ENCODE data around the gene RARA. TPM values are rescaled to one million over a fixed set of nuclear protein-coding genes. Genes with fewer than 3 reads are reported as not detected.

RARA gene
- total and polyA plus RNA-seq, 2 donors (not counting 1 experiment from before 2014, with no cell fraction given), result 7.0 to 7.8 TPM

- Histone ChIP-seq H4K20me1 (ENCODE audit: control insufficient read depth, extremely low read depth, insufficient read depth, low read length) (no peaks in the 10 kb centered on the region), H3K36me3 (ENCODE audit: control insufficient read depth, insufficient read depth, low read length) (peaks cover 20% of the 10 kb centered on the region), H3K79me2 (ENCODE audit: control insufficient read depth, insufficient read depth, low read length) (peaks cover 32% of the 10 kb centered on the region), H2AFZ (ENCODE audit: low read length) (no peak overlapping the region), H3K4me1 (ENCODE audit: control insufficient read depth, extremely low read depth, insufficient read depth, low read length) (peaks cover 57% of the 10 kb centered on the region), H3K4me3 (replicated peaks in 1 of 4; ENCODE audit: control extremely low read depth in 1 of 4, insufficient read depth in 1 of 4, low read depth in 3 of 4, low read length in 4 of 4) (no peak overlapping the region), H3K27me3 (ENCODE audit: control insufficient read depth, insufficient read depth, low read length) (no peaks in the 10 kb centered on the region), H3K27ac (ENCODE audit: insufficient read depth, low read length) (no peak overlapping the region), H3K9me3 (ENCODE audit: control insufficient read depth, insufficient read depth, low read depth, low read length) (no peaks in the 10 kb centered on the region), H3K9ac (ENCODE audit: insufficient read depth, low read length) (no peak overlapping the region), H3K4me2 (ENCODE audit: extremely low read depth, insufficient read depth, low read length) (no peak overlapping the region)
- no peak for DNase-seq (ENCODE audit: low read depth in 2 of 2)
- TF ChIP-seq CTCF (conservative IDR thresholded peaks at IDR 0.05 in 1 of 2, IDR thresholded peaks at IDR 0.05 in 1 of 2; ENCODE audit: low read depth in 1 of 2, low read length in 2 of 2) (no peak), EZH2 (IDR thresholded peaks at IDR 0.05; ENCODE audit: low read length, missing control alignments) (no peak)
Measured at GRCh38 chr17:40348136-40348504, 39.1 kb downstream of the RARA start.

GRCh38 chr17:40348562-40349476 is 39.8 kb downstream of the RARA start:
- H3K27me3 ChIP-seq (ENCODE audit: control insufficient read depth, insufficient read depth, low read length), result no peaks in the 10 kb centered on the region
- peaks cover 20% of the 10 kb centered on the region for H3K36me3 ChIP-seq (ENCODE audit: control insufficient read depth, insufficient read depth, low read length)
- peaks cover 32% of the 10 kb centered on the region for H3K79me2 ChIP-seq (ENCODE audit: control insufficient read depth, insufficient read depth, low read length)
- peak in 1 of 2 donors; percentile 38 for DNase-seq (ENCODE audit: low read depth in 2 of 2)
- H3K4me2 ChIP-seq (ENCODE audit: extremely low read depth, insufficient read depth, low read length), result no peak overlapping the region
- TF ChIP-seq EZH2 (IDR thresholded peaks at IDR 0.05; ENCODE audit: low read length, missing control alignments) (no peak), CTCF (conservative IDR thresholded peaks at IDR 0.05 in 1 of 2, IDR thresholded peaks at IDR 0.05 in 1 of 2; ENCODE audit: low read depth in 1 of 2, low read length in 2 of 2) (no peak)
- H3K4me1 ChIP-seq (ENCODE audit: control insufficient read depth, extremely low read depth, insufficient read depth, low read length), result peaks cover 55% of the 10 kb centered on the region
- no peaks in the 10 kb centered on the region for H3K9me3 ChIP-seq (ENCODE audit: control insufficient read depth, insufficient read depth, low read depth, low read length)
- no peak overlapping the region for H3K27ac ChIP-seq (ENCODE audit: insufficient read depth, low read length)
- peak overlapping the region; percentile 10 for H3K9ac ChIP-seq (ENCODE audit: insufficient read depth, low read length)
- H3K4me3 ChIP-seq (replicated peaks in 1 of 4; ENCODE audit: control extremely low read depth in 1 of 4, insufficient read depth in 1 of 4, low read depth in 3 of 4, low read length in 4 of 4), result no peak overlapping the region
- H2AFZ ChIP-seq (ENCODE audit: low read length), result no peak overlapping the region
- no peaks in the 10 kb centered on the region for H4K20me1 ChIP-seq (ENCODE audit: control insufficient read depth, extremely low read depth, insufficient read depth, low read length)

- no peak overlapping the region for H2AFZ ChIP-seq (ENCODE audit: low read length)
- H4K20me1 ChIP-seq (ENCODE audit: control insufficient read depth, extremely low read depth, insufficient read depth, low read length), result no peaks in the 10 kb centered on the region
- H3K27me3 ChIP-seq (ENCODE audit: control insufficient read depth, insufficient read depth, low read length), result no peaks in the 10 kb centered on the region
- H3K4me1 ChIP-seq (ENCODE audit: control insufficient read depth, extremely low read depth, insufficient read depth, low read length), result peaks cover 53% of the 10 kb centered on the region
- peaks cover 32% of the 10 kb centered on the region for H3K79me2 ChIP-seq (ENCODE audit: control insufficient read depth, insufficient read depth, low read length)
- no peak overlapping the region for H3K4me3 ChIP-seq (replicated peaks in 1 of 4; ENCODE audit: control extremely low read depth in 1 of 4, insufficient read depth in 1 of 4, low read depth in 3 of 4, low read length in 4 of 4)
- no peak overlapping the region for H3K27ac ChIP-seq (ENCODE audit: insufficient read depth, low read length)
- no peak overlapping the region for H3K4me2 ChIP-seq (ENCODE audit: extremely low read depth, insufficient read depth, low read length)
- no peak for DNase-seq (ENCODE audit: low read depth in 2 of 2)
- H3K9ac ChIP-seq (ENCODE audit: insufficient read depth, low read length), result no peak overlapping the region
- no peaks in the 10 kb centered on the region for H3K9me3 ChIP-seq (ENCODE audit: control insufficient read depth, insufficient read depth, low read depth, low read length)
- TF ChIP-seq EZH2 (IDR thresholded peaks at IDR 0.05; ENCODE audit: low read length, missing control alignments), result no peak
- TF ChIP-seq CTCF (conservative IDR thresholded peaks at IDR 0.05 in 1 of 2, IDR thresholded peaks at IDR 0.05 in 1 of 2; ENCODE audit: low read depth in 1 of 2, low read length in 2 of 2), result no peak
- H3K36me3 ChIP-seq (ENCODE audit: control insufficient read depth, insufficient read depth, low read length), result peaks cover 23% of the 10 kb centered on the region
Measured at GRCh38 chr17:40349477-40349894, 40.5 kb downstream of the RARA start.

Data from fibroblast of lung (primary cell).